ENCODE data around the gene ADAM15.

The ADAM15 gene

GRCh38 chr1:155042789-155043188 is 8.3 kb upstream of the ADAM15 start:
- in situ Hi-C loops (cut with MboI; ENCODE audit: low sequenced_read_pairs, unreplicated experiment) = no loop called here
- TF ChIP-seq, protein P1, sequence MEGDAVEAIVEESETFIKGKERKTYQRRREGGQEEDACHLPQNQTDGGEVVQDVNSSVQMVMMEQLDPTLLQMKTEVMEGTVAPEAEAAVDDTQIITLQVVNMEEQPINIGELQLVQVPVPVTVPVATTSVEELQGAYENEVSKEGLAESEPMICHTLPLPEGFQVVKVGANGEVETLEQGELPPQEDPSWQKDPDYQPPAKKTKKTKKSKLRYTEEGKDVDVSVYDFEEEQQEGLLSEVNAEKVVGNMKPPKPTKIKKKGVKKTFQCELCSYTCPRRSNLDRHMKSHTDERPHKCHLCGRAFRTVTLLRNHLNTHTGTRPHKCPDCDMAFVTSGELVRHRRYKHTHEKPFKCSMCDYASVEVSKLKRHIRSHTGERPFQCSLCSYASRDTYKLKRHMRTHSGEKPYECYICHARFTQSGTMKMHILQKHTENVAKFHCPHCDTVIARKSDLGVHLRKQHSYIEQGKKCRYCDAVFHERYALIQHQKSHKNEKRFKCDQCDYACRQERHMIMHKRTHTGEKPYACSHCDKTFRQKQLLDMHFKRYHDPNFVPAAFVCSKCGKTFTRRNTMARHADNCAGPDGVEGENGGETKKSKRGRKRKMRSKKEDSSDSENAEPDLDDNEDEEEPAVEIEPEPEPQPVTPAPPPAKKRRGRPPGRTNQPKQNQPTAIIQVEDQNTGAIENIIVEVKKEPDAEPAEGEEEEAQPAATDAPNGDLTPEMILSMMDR (IDR thresholded peaks at IDR 0.05; ENCODE audit: borderline replicate concordance, control extremely low read depth, extremely low read depth, insufficient read depth, missing control alignments) = no peak
- no peak for DNase-seq (ENCODE audit: low spot score)

DNA sequence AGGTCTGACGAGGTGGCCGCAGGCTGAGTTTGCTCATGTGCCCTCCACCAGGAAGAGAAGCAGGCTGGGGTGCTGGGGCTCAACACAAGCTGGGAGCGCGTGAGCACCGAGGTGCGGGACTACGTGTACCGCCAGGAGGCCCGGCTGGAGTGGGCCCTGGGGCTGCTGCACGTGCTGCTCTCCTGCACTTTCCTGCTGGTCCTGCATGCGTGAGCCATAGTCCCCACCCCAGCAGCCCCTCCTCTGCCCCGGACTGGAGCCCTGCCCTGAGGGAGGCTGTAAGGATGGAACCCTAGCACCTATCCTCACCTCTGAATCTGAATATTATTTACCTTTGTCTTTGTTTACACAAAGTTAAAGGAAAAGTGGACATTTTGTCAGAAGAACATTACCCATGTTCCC is 7.8 kb upstream of the ADAM15 start:
- no peak for DNase-seq (ENCODE audit: low spot score)
- TF ChIP-seq, protein P1 (IDR thresholded peaks at IDR 0.05; ENCODE audit: borderline replicate concordance, control extremely low read depth, extremely low read depth, insufficient read depth, missing control alignments) = no peak
- in situ Hi-C loops (cut with MboI; ENCODE audit: low sequenced_read_pairs, unreplicated experiment) = no loop called here

DNA sequence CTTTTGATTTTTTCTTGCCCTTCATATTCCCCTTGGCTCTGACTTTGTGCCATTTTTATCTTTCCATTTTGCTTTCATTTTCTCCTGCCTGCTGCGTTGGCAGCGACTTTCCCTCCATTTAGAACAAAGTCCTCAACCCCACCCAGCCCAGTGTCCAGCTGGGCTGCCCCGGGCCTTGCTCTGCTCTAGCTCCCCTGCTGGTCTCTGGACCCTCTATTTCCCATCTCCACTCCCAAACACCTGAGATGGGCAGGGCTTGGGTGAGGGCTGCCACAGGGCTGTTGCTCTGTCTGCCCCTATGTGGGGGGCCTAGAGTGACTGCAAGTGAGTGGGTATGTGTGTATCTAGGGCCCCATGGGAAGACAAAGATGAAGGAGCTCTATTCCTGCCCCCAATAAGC is 7.3 kb upstream of the ADAM15 start:
- in situ Hi-C loops (cut with MboI; ENCODE audit: low sequenced_read_pairs, unreplicated experiment) = no loop called here
- no peak for DNase-seq (ENCODE audit: low spot score)
- TF ChIP-seq, protein P1 (IDR thresholded peaks at IDR 0.05; ENCODE audit: borderline replicate concordance, control extremely low read depth, extremely low read depth, insufficient read depth, missing control alignments) = no peak

DNA sequence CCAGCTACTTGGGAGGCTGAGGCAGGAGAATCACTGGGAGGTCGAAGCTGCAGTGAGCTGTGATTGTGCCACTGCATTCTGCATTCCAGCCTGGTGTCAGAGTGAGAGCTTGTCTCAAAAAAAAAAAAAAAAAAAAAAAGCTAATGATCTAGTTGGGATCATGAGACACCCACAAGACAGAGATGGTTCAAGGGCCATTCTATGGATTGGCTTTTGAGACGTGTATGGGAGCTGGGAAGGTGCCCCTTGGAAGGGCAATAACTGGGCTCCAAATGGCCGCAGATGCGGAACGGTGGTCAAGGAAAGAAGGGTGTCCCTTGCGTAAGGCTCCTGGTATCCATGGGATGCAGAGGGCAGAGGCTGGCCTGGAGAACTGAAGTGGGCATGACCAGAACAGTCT is 6.8 kb upstream of the ADAM15 start:
- no peak for DNase-seq (ENCODE audit: low spot score)
- in situ Hi-C loops (cut with MboI; ENCODE audit: low sequenced_read_pairs, unreplicated experiment) = no loop called here
- TF ChIP-seq, protein P1 (IDR thresholded peaks at IDR 0.05; ENCODE audit: borderline replicate concordance, control extremely low read depth, extremely low read depth, insufficient read depth, missing control alignments) = no peak

GRCh38 chr1:155044812-155045657 is 6.1 kb upstream of the ADAM15 start:
- peak; percentile 83 for DNase-seq (ENCODE audit: low spot score)
- in situ Hi-C loops (cut with MboI; ENCODE audit: low sequenced_read_pairs, unreplicated experiment) = no loop called here
- TF ChIP-seq, protein P1 (IDR thresholded peaks at IDR 0.05; ENCODE audit: borderline replicate concordance, control extremely low read depth, extremely low read depth, insufficient read depth, missing control alignments) = peak; percentile 74

GRCh38 chr1:155048449-155049334 is 2.4 kb upstream of the ADAM15 start:
- DNase-seq (ENCODE audit: low spot score) = no peak
- TF ChIP-seq, protein P1 (IDR thresholded peaks at IDR 0.05; ENCODE audit: borderline replicate concordance, control extremely low read depth, extremely low read depth, insufficient read depth, missing control alignments) = no peak
- in situ Hi-C loops (cut with MboI; ENCODE audit: low sequenced_read_pairs, unreplicated experiment) = no loop called here

Data from GM13976 (cell line).